ENCODE data around the gene IFI6.
"Not testable (repeated sequence)": the region's sequence is repeated elsewhere in the genome, so short reads cannot be mapped to it uniquely, and the experiment has no call there.

Gene IFI6

GRCh38 chr1:27671964-27672749, at the start of gene IFI6:
IFI6 (minus strand) TSS chr1:27672192; CDS start chr1:27669314, 2,878 bp downstream.
- DNase-seq, result peak; percentile 90

- no peak for DNase-seq
Measured at GRCh38 chr1:27719286-27720251, 47.6 kb upstream of the IFI6 start.

DNA sequence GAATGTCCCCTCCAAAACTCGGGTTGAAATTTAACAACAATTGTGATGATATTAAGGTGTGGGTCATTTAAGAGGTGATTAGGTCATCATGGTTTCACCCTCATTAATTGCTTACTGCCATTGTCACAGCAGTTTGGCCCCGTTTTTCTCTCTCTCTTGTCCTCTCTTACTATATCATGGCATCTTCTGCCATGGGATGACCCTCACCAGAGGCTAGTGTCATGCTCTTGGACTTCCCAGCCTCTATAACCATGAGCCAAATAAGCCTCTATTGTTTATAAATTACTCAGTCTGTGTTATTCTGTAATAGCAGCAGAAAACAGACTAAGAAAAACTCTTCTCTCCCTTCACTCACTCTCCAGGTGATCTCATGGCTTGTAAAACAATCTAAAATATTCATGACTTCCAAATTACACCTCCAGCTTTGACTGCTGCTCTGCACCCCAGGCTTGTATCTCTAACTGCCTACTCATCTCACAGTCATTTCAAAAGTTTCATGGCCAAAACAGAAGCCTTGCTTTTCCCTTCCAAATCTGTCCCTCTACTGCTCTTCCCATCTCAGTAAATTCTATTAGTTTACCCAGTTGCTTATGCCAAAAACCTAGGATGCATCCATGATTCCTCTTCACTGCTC, 44.4 kb upstream of the IFI6 start:
- no peak for DNase-seq

DNA sequence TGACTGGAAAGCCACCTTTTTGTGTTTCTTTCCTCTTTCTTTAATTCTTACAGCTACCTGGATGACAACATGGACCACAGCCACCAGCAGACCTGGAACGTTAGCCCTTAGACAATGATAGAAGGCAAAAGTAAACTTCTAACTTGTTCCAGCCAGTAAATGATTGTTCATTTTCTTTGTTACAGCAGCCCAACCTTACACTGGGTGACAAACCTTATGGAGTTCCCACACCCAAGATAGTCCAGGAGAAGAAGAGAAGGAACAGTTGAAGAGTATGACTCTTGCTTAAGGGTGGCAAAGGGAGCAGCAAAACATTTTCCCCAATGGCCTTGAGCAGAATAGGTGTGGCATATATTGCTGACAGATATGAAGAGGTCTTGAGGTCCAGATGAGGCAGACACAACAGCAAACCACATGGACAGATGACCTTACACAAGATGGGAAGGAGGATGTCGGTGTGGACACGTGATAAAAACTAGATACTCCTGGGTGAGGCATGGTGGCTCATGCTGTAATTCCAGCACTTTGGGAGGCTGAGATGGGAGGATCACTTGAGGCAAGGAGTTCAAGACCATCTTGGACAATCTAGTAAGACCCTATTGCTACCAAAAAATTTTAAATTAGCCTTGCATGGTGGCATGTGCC, 42.0 kb upstream of the IFI6 start:
- DNase-seq, result no peak

DNA sequence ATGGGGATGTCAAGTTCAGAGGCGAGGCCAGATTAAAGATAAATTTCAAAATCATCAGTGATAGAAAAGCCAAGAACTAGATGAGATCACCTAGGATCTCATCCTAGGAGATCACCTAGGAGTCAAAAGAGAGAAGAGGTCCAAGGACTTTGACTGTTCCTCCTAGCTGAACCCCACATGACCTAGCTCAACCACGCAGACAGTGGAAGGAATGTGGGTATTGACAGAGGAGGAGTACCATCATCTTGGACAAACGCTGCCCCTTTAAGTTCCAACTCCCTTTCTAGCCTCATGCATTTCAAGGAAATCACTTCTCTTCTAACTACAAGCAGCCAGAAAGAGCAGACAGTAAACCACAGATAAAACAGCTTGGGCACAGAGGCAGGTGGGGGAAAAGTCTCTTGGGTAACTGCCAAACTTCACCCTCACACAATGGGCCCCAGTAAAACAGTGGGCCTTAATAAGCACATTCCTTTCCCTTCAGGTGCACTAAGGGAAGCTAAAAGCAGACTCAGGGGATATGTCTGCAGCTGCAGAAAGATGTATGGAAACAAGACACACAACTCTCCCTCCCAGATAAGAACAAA, 41.2 kb upstream of the IFI6 start:
- no peak for DNase-seq

DNA sequence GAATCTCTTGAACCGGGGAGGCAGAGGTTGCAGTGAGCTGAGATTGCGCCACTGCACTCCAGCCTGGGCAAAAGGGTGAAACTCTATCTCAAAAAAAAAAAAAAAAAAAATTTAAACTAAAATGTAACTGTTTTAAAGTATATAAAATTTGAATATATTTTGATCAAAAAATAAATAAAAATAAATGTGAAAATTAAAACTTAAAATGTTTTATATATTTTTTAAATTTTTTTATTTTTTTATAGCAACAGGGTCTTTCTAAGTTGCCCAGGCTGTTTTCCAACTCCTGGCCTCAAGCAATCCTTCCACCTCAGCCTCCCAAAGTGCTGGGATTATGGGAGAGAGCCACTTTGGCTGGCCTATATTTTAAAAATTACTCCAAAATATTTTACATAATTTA, 38.6 kb upstream of the IFI6 start:
- no peak for DNase-seq

- DNase-seq, result no peak
Measured at GRCh38 chr1:27705545-27705944, 33.6 kb upstream of the IFI6 start.

- no peak for DNase-seq
Measured at GRCh38 chr1:27704958-27705357, 33.0 kb upstream of the IFI6 start.

DNA sequence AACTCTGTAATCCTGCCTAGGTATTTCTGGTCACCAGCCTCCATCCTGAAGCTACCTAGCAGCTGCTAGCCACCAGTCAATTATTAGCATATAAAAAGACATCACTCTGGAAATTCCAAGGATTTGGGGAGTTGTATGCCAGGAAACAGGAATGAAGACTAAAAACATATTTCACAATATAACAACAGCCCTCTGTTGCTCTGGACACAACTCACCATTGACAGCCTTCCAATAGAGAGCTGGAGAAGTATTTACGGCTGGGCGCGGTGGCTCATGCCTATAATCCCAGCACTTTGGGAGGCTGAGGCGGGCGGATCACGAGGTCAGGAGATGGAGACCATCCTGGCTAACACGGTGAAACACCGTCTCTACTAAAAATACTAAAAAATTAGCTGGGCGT, 24.8 kb upstream of the IFI6 start:
- not testable (repeated sequence) for DNase-seq

- no peak for DNase-seq
Measured at GRCh38 chr1:27690183-27690582, 18.2 kb upstream of the IFI6 start.

DNA sequence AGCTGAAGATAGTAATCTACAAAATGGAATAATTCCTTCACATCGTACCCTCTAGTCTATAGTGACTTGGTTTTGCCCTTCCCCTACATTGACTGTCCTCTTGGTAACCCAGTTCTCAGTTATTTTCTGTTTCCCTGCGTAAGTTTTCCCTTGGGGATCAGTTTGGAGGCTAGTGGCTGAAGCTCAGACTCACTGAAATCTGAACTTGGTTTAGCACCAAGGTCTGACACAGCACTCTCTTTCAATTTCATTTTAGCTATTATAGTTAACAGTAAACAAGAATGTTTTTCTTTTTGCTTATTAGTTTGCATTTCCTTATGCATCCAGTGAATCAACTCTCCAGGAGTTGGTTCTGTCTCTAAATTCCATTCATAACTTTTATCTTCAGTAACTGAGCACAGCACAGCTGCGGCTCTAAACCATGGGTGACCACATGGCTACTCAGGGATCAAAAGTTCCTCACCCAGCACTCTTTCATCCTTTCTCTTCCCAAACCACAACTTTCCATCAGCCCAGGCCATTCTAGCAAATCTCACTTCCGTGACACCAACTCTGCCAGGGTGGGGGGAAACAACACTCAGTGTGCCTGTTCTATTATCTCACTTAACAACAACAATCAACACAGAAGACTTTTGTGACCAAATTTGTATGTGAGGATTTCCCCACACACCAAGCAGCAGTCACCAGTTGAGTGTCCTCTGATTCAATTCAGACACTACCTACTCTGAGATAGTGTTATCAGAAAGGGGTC, 17.6 kb upstream of the IFI6 start:
- DNase-seq, result no peak

GRCh38 chr1:27687906-27688305, 15.9 kb upstream of the IFI6 start:
- DNase-seq, result no peak

GRCh38 chr1:27686223-27686990, 14.4 kb upstream of the IFI6 start:
- DNase-seq, result peak; percentile 15

GRCh38 chr1:27684176-27684575, 12.2 kb upstream of the IFI6 start:
- no peak for DNase-seq

DNA sequence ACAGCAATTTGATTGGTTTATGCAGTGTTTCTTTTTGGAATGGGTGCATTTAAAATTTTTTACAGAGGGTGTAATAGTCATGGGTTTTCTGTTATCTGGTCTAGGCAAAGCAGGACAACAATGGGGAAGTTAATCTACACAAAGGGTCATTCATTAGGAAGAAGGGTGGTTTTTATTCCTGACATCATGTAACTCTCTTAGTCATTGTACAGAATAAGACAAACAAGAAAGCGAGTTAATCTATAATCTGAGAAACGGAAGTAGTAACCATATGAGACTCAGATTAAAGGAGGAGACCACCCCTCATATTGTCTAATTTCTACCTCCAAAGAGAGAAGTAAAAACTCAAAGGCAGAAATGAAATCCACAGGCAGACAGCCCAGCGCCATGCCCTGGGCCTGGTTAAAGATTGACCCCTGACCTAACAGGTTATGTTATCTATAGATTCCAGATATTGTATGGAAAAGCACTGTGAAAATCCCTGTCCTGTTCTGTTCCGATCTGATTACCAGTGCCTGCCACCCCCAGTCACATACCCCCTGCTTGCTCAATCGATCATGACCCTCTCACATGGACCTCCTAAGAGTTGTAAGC, 10.5 kb upstream of the IFI6 start:
- DNase-seq, result no peak

GRCh38 chr1:27681580-27681979, 9.6 kb upstream of the IFI6 start:
- not testable (repeated sequence) for DNase-seq

DNA sequence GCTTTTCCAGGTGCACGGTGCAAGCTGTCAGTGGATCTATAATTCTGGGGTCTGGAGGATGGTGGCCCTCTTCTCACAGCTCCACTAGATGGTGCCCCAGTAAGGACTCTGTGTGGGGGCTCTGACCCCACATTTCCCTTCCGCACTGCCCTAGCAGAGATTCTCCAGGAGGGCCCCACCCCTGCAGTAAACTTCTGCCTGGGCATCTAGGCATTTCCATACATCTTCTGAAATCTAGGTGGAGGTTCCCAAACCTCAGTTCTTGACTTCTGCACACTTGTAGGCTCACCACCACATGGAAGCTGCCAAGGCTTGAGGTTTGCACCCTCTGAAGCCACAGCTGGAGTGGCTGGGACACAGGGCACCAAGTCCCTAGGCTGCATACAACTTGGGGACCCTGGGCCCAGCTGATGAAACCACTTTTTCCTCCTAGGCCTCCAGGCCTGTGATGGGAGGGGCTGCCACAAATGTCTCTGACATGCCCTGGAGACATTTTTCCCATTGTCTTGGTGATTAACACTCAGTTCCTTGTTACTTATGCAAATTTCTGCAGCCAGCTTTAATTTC, 8.3 kb upstream of the IFI6 start:
- not testable (repeated sequence) for DNase-seq

DNA sequence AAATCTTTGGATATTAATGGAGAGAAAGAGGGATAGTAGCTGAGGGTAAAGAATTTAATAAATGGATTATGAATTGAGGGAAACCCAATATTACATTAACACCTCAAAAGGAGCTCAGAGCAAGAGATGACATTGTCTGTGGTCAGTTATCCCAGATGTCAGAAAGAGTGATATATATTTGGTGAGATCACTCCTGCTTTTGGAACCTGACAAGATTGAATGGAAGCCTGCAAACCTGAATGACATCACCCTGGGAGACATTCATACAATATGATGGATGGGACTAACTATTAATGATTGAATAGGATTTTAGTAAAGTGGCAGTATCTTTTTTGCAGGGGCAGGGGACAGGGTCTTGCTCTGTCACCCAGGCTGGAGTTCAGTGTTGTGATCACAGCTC, 6.8 kb upstream of the IFI6 start:
- DNase-seq, result no peak

DNA sequence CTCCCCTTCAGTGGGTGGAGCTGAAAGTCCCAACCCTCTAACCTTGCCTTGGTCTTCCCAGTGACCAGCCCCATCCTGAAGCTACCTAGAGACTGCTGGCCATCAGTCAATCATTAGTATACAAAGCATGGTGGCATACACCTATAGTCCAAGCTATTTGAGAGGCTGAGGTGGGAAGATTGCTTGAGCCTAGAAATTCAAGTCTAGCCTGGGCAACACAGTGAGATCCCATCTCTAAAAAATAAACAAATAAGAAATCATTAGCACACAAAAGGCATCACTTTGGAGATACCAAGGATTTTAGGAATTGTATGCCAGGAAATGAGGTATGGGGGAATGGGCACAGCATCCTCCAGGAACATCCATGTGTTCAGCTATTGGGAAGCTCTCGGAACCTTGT, 4.4 kb upstream of the IFI6 start:
- DNase-seq, result no peak

DNA sequence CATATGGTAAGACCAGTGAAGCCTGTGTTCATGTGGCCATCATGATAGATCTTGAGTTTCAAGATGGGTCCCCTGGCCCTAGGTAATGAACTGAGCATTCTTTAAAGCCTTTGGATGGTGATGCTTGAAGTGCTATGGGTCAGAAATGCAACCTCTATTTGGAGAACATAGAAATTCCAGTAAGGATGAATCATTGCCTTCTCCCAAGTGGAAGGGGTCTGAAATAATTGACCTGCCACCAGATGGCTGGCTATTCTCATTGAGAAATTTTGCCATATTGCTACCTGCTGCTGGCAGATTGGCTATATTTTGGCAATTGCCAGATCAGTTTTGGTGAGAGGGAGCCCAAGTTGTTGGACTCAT, 739 bp upstream of the IFI6 start:
- DNase-seq, result no peak

Measured in NCI-H526 treated with DMSO at 0.1 percent for 48 hours (cell line).